Natural killer cell (primary cell): ENCODE measurements around the gene THAP12. TPM values are rescaled to one million over a fixed set of nuclear protein-coding genes. Genes with fewer than 3 reads are reported as not detected.
"Not testable (repeated sequence)": the region's sequence is repeated elsewhere in the genome, so short reads cannot be mapped to it uniquely, and the experiment has no call there.

ENCODE experiments used
- ATAC-seq, 3 donors: fragments of 150-1000 bp in 2 of 3; fragments of 200-7000 bp in 1 of 3; cut with Tn5 transposase; 1 replicate in 1 of 3; 2 replicates in 2 of 3; pipeline ENCODE4 v1.10.0; 2021; ENCODE audit warnings: mild to moderate bottlenecking in 2 of 3, moderate library complexity in 2 of 3
- DNase-seq, 2 donors: peaks; one replicate each; pipeline versions ENCODE4 v3.0.0 to v3.0.0-alpha.2; 2013 to 2021; ENCODE audit warnings: mixed read lengths in 1 of 2
- H3K27ac ChIP-seq: one replicate; pipeline ENCODE4 v1.5.1; 2013; ENCODE audit warnings: mild to moderate bottlenecking, low read length
- H3K27me3 ChIP-seq: one replicate; pipeline ENCODE4 v1.6.1; 2013; ENCODE audit warnings: low read length; ENCODE audit not compliant: control insufficient read depth, insufficient read depth
- H3K36me3 ChIP-seq: one replicate; pipeline ENCODE4 v1.6.1; 2013; ENCODE audit warnings: low read length; ENCODE audit not compliant: control insufficient read depth, insufficient read depth
- H3K4me1 ChIP-seq: one replicate; pipeline ENCODE4 v1.6.1; 2013; ENCODE audit warnings: low read length; ENCODE audit not compliant: control insufficient read depth, insufficient read depth
- H3K4me3 ChIP-seq: one replicate; pipeline ENCODE4 v1.5.1; 2013; ENCODE audit warnings: low read length
- H3K9me3 ChIP-seq: one replicate; pipeline ENCODE4 v1.6.1; 2013; ENCODE audit warnings: low read length; ENCODE audit not compliant: control insufficient read depth, insufficient read depth
- H3K27ac Mint-ChIP-seq, 2 donors: one replicate each; pipeline ENCODE4 v1.8.0; 2022; ENCODE audit warnings: mild to moderate bottlenecking in 2 of 2, mixed read lengths in 2 of 2, moderate library complexity in 1 of 2
- H3K27me3 Mint-ChIP-seq, 2 donors: one replicate each; pipeline ENCODE4 v1.8.0; 2022; ENCODE audit warnings: low read depth in 2 of 2, mixed read lengths in 2 of 2
- H3K36me3 Mint-ChIP-seq: one replicate; pipeline ENCODE4 v1.8.0; 2022; ENCODE audit warnings: mixed read lengths
- H3K4me1 Mint-ChIP-seq, 2 donors: one replicate each; pipeline ENCODE4 v1.8.0; 2022; ENCODE audit warnings: mixed read lengths in 2 of 2
- H3K4me3 Mint-ChIP-seq: one replicate; pipeline ENCODE4 v1.8.0; 2022; ENCODE audit warnings: mild to moderate bottlenecking, moderate library complexity, mixed read lengths
- H3K9me3 Mint-ChIP-seq, 2 donors: one replicate each; pipeline ENCODE4 v1.8.0; 2022; ENCODE audit warnings: mixed read lengths in 2 of 2
- CTCF ChIP-seq: fragments of 200-600 bp; IDR thresholded peaks from one replicate; pipeline ENCODE4 v1.8.0; 2022; ENCODE audit warnings: antibody characterized with exemption
- WGBS: methylation state at CpG from one replicate; pipeline ENCODE4 v1.1.7; 2013; ENCODE audit warnings: missing lambda C conversion rate; ENCODE audit not compliant: insufficient coverage; 5-methylcytosine and 5-hydroxymethylcytosine counted together
- intact Hi-C: fragments of 100-400 bp; cut with micrococcal nuclease; formaldehyde crosslinking; loops from one replicate; pipeline ENCODE4 v1.14.2; 2022
- total RNA-seq, 4 donors: library from RNA; stranded (reverse); fragments of 120-200 nt in 1 of 4; gene quantifications; one replicate each; pipeline versions ENCODE4 v1.2.3 to v1.2.4, GENCODE V29; 2013 to 2022

The THAP12 gene
- total RNA-seq, 3 donors from 2014 or later (not counting 1 experiment from before 2014, with no cell fraction given) = 56.0 to 66.1 (median 64.3) TPM

DNA sequence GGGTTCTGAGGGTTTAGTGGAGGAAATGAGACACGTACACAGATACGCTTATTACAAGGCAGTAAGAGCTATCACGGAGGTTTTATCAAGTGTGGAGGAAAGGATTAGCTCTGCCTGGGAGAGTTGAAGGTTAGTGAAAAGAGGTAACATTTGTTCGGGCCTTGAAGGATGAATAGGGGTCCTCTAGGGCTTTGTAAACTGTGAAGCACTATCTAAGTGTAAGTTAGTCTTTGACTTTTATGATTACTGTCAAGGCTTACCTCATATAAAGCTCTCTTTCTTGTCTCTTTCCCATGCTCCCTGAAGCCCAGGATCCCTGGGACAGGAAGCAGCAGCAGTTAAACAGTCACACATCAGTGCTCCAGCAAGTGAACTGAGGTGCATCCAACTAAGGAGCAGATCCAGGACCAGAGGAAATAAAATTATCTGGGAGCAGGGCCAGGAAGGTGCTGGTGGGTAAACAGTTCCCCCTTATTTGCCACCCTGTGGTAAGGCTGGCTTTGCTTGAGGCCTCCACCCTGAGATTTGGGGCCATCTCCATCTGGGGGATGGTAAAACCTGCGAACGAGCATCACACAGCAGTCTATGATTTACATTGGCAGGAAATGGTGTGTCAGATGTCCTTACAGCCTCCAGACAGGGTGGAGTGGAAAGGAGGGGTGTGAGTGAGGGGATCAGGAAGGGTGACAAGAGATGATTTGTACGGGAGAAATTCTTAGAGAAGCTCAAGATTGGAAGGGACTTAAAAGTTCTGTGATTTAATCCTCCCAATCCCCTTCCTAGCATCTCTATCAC, 27.4 kb upstream of the THAP12 start:
- Mint-ChIP-seq H3K4me1 (no peaks in the 10 kb centered on the region), H3K36me3 (no peaks in the 10 kb centered on the region), H3K27me3 (peaks cover 5 to 12% of the 10 kb centered on the region in 2 donors), H3K9me3 (no peaks in the 10 kb centered on the region), H3K4me3 (no peak overlapping the region), H3K27ac (no peak overlapping the region)
- 56% methylated on average over 6 of the region's 7 CpGs for WGBS
- no peak overlapping the region for H3K27ac ChIP-seq
- H3K27me3 ChIP-seq = no peaks in the 10 kb centered on the region
- H3K36me3 ChIP-seq = no peaks in the 10 kb centered on the region
- no peak for TF ChIP-seq CTCF
- no peaks in the 10 kb centered on the region for H3K4me1 ChIP-seq
- no peak overlapping the region for H3K4me3 ChIP-seq
- DNase-seq (no peak), ATAC-seq (no peak)
- H3K9me3 ChIP-seq = no peaks in the 10 kb centered on the region
- intact Hi-C loops = no loop called here

- no peak overlapping the region for H3K27ac Mint-ChIP-seq
- Histone ChIP-seq H3K9me3 (no peaks in the 10 kb centered on the region), H3K27me3 (no peaks in the 10 kb centered on the region), H3K4me1 (no peaks in the 10 kb centered on the region), H3K36me3 (no peaks in the 10 kb centered on the region), H3K27ac (no peak overlapping the region), H3K4me3 (no peak overlapping the region)
- no peak for ATAC-seq
- no peak for DNase-seq
- no peaks in the 10 kb centered on the region for H3K9me3 Mint-ChIP-seq
- H3K36me3 Mint-ChIP-seq = no peaks in the 10 kb centered on the region
- H3K4me1 Mint-ChIP-seq = no peaks in the 10 kb centered on the region
- intact Hi-C loops = no loop called here
- peaks cover 0 to 7% of the 10 kb centered on the region in 2 donors for H3K27me3 Mint-ChIP-seq
- TF ChIP-seq CTCF = no peak
- H3K4me3 Mint-ChIP-seq = no peak overlapping the region
- 95% methylated on average over 3 of the region's 4 CpGs for WGBS
Measured at GRCh38 chr11:76406359-76406758, 25.4 kb upstream of the THAP12 start.

DNA sequence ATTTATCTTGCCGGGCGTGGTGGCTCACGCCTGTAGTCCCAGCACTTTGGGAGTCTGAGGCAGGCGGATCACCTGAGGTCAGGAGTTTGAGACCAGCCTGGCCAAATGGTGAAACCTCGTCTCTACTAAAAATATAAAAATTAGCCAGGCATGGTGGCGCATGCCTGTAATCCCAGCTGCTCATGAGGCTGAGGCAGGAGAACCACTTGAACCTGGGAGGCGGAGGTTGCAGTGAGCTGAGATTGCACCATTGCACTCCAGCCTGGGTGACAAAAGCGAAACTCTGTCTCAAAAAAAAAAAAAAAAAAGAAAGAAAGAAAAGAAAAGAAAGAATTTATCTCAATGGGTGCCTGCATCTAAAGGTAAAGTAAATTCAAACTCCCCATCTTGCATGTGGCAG, 20.6 kb upstream of the THAP12 start:
- H3K27me3 Mint-ChIP-seq, H3K36me3 ChIP-seq, H3K27ac ChIP-seq, intact Hi-C loops, H3K4me3 ChIP-seq, H3K27me3 ChIP-seq, H3K36me3 Mint-ChIP-seq, H3K4me3 Mint-ChIP-seq, DNase-seq, ATAC-seq, H3K4me1 ChIP-seq, H3K9me3 Mint-ChIP-seq, H3K27ac Mint-ChIP-seq, H3K4me1 Mint-ChIP-seq, H3K9me3 ChIP-seq: not testable (repeated sequence)
- 94% methylated on average over 7 of the region's 8 CpGs for WGBS

DNA sequence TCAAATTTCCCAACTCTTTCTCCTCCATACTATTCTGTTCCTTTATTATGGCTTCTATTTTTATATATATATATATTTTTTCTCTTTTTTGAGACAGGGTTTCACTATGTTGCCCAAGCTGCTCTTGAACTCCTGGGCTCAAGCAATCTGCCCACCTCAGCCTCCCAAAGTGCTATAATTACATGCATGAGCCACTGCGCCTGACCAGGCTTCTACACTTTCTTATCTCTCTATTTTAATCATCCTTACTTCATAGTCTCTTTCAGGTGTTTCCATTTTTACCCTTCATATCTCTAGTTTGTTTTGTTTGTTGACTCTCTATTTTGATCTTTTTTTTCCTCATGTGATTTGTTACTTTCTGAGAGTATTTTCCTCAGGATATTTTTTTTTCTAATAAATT, 20.0 kb upstream of the THAP12 start:
- Mint-ChIP-seq H3K27me3 (peaks cover 0 to 5% of the 10 kb centered on the region in 2 donors), H3K4me3 (no peak overlapping the region), H3K27ac (no peak overlapping the region), H3K36me3 (no peaks in the 10 kb centered on the region), H3K9me3 (no peaks in the 10 kb centered on the region), H3K4me1 (no peaks in the 10 kb centered on the region)
- H3K4me3 ChIP-seq = no peak overlapping the region
- TF ChIP-seq CTCF = no peak
- H3K36me3 ChIP-seq = no peaks in the 10 kb centered on the region
- no peaks in the 10 kb centered on the region for H3K4me1 ChIP-seq
- intact Hi-C loops = no loop called here
- no peaks in the 10 kb centered on the region for H3K9me3 ChIP-seq
- H3K27me3 ChIP-seq = no peaks in the 10 kb centered on the region
- no peak for ATAC-seq
- WGBS = 80% methylated on average over 1 of the region's 1 CpG
- no peak overlapping the region for H3K27ac ChIP-seq
- no peak for DNase-seq
